Activated B cell treated with CpG ODN at 0.5 μM for 24 hours (primary cell): ENCODE results near the gene BCAS1. TPM values are rescaled to one million over a fixed set of nuclear protein-coding genes. Genes with fewer than 3 reads are reported as not detected.

Experiments
- ATAC-seq: fragments of 200-7000 bp; cut with Tn5 transposase; one replicate; pipeline ENCODE4 v1.10.0; 2021; ENCODE audit warnings: low read depth, mild to moderate bottlenecking, moderate library complexity
- CTCF ChIA-PET: fragments of 350-600 bp; sonication (Branson Sonifier 250); formaldehyde crosslinking; loops from one replicate; lab custom pipeline; 2021; ENCODE audit warnings: antibody characterized with exemption; lab: Charles Lee
- POLR2A ChIA-PET: fragments of 350-600 bp; sonication (Branson Sonifier 250); formaldehyde crosslinking; loops from one replicate; lab custom pipeline; 2021; ENCODE audit warnings: antibody characterized with exemption; lab: Charles Lee
- DNase-seq: peaks from one replicate; pipeline ENCODE4 v3.0.0; 2022
- H3K27ac Mint-ChIP-seq: one replicate; pipeline ENCODE4 v1.8.0; 2020; ENCODE audit warnings: mixed read lengths
- H3K27me3 Mint-ChIP-seq: one replicate; pipeline ENCODE4 v1.8.0; 2021; ENCODE audit warnings: mixed read lengths
- H3K36me3 Mint-ChIP-seq: one replicate; pipeline ENCODE4 v1.8.0; 2021; ENCODE audit warnings: low read depth, mixed read lengths
- H3K4me1 Mint-ChIP-seq: one replicate; pipeline ENCODE4 v1.8.0; 2021; ENCODE audit warnings: mixed read lengths
- H3K4me3 Mint-ChIP-seq: one replicate; pipeline ENCODE4 v1.8.0; 2020; ENCODE audit warnings: mild to moderate bottlenecking, mixed read lengths
- H3K9me3 Mint-ChIP-seq: one replicate; pipeline ENCODE4 v1.8.0; 2020; ENCODE audit warnings: mixed read lengths
- CTCF ChIP-seq: fragments of 200-600 bp; IDR thresholded peaks from one replicate; pipeline ENCODE4 v1.8.0; 2022; ENCODE audit warnings: antibody characterized with exemption, mild to moderate bottlenecking
- intact Hi-C: fragments of 100-400 bp; cut with micrococcal nuclease; formaldehyde crosslinking; loops from one replicate; pipeline ENCODE4 v1.15.1; 2024
- total RNA-seq: library from RNA; stranded (reverse); gene quantifications from 2 replicates; pipeline ENCODE4 v1.2.3, GENCODE V29; 2022

The BCAS1 gene
- total RNA-seq, 1 donor from 2014 or later: 1.7 TPM

GRCh38 chr20:54091120-54091480, 20.7 kb upstream of the BCAS1 start:
- Mint-ChIP-seq H3K27me3 (peaks cover 2% of the 10 kb centered on the region), H3K4me3 (no peak overlapping the region), H3K4me1 (peaks cover 11% of the 10 kb centered on the region), H3K36me3 (no peaks in the 10 kb centered on the region), H3K9me3 (no peaks in the 10 kb centered on the region), H3K27ac (no peak overlapping the region)
- DNase-seq (no peak), ATAC-seq (no peak)
- intact Hi-C loops: no loop called here
- TF ChIP-seq CTCF: no peak
- POLR2A ChIA-PET: no interaction called here
- CTCF ChIA-PET: interaction anchor here (1.2 kb wide), 1 partner anchor 29 kb away, joined by 4 read pairs; no protein-coding TSS in a partner anchor

- Mint-ChIP-seq H3K4me3 (no peak overlapping the region), H3K4me1 (peaks cover 11% of the 10 kb centered on the region), H3K27me3 (peaks cover 2% of the 10 kb centered on the region), H3K27ac (peak overlapping the region; percentile 12), H3K9me3 (no peaks in the 10 kb centered on the region), H3K36me3 (no peaks in the 10 kb centered on the region)
- intact Hi-C loops: no loop called here
- ChIA-PET POLR2A (interaction anchor here (0.8 kb wide), 1 partner anchor 12 kb away, joined by 7 read pairs; no protein-coding TSS in a partner anchor), CTCF (interaction anchor here (1.2 kb wide), 1 partner anchor 28 kb away, joined by 4 read pairs; no protein-coding TSS in a partner anchor)
- no peak for TF ChIP-seq CTCF
- ATAC-seq (no peak), DNase-seq (no peak)
These were observed 20.1 kb upstream of the BCAS1 start for GRCh38 chr20:54090230-54091119.

GRCh38 chr20:54088430-54088829, 18.0 kb upstream of the BCAS1 start:
- H3K36me3 Mint-ChIP-seq: no peaks in the 10 kb centered on the region
- peaks cover 2% of the 10 kb centered on the region for H3K27me3 Mint-ChIP-seq
- intact Hi-C loops: no loop called here
- H3K9me3 Mint-ChIP-seq: no peaks in the 10 kb centered on the region
- CTCF ChIA-PET: no interaction called here
- no peak for TF ChIP-seq CTCF
- ATAC-seq: no peak
- H3K27ac Mint-ChIP-seq: no peak overlapping the region
- no peak overlapping the region for H3K4me3 Mint-ChIP-seq
- POLR2A ChIA-PET: no interaction called here
- DNase-seq: no peak
- peaks cover 20% of the 10 kb centered on the region for H3K4me1 Mint-ChIP-seq

GRCh38 chr20:54086507-54087039, 16.2 kb upstream of the BCAS1 start:
- Mint-ChIP-seq H3K4me1 (peaks cover 28% of the 10 kb centered on the region), H3K27me3 (peaks cover 2% of the 10 kb centered on the region), H3K4me3 (no peak overlapping the region), H3K9me3 (no peaks in the 10 kb centered on the region), H3K36me3 (no peaks in the 10 kb centered on the region), H3K27ac (no peak overlapping the region)
- no peak for ATAC-seq
- no peak for DNase-seq
- no peak for TF ChIP-seq CTCF
- ChIA-PET POLR2A (no interaction called here), CTCF (no interaction called here)
- intact Hi-C loops: no loop called here

GRCh38 chr20:54085910-54086309, 15.5 kb upstream of the BCAS1 start:
- H3K4me1 Mint-ChIP-seq: peaks cover 28% of the 10 kb centered on the region
- no peak overlapping the region for H3K27ac Mint-ChIP-seq
- POLR2A ChIA-PET: no interaction called here

More at GRCh38 chr20:54085910-54086309, 15.5 kb upstream of the BCAS1 start:
- TF ChIP-seq CTCF: no peak
- CTCF ChIA-PET: no interaction called here
- Mint-ChIP-seq H3K4me3 (no peak overlapping the region), H3K36me3 (no peaks in the 10 kb centered on the region), H3K9me3 (no peaks in the 10 kb centered on the region), H3K27me3 (no peaks in the 10 kb centered on the region)
- DNase-seq (no peak), ATAC-seq (no peak)
- intact Hi-C loops: no loop called here
